WTC11 (cell line): Measurements from ENCODE around the gene FOXP1.

Experiments
- CREB1 ChIP-seq: sonication (generic); formaldehyde crosslinking; IDR thresholded peaks from 2 replicates; pipeline ENCODE4 v1.8.0; 2023; ENCODE audit warnings: mild to moderate bottlenecking, missing genetic modification reagents
- CTCF ChIP-seq: fragments of 200-600 bp; IDR thresholded peaks from 2 replicates; pipeline ENCODE4 v1.8.0; 2022; ENCODE audit warnings: antibody characterized with exemption
- ETV6 ChIP-seq: sonication (generic); formaldehyde crosslinking; IDR thresholded peaks from 2 replicates; pipeline ENCODE4 v1.8.1; 2022; ENCODE audit warnings: mild to moderate bottlenecking, missing genetic modification reagents
- MAX ChIP-seq: sonication (generic); formaldehyde crosslinking; IDR thresholded peaks from 2 replicates; pipeline ENCODE4 v1.8.0; 2022; ENCODE audit warnings: mild to moderate bottlenecking, missing genetic modification reagents
- NFATC4 ChIP-seq: fragments of 250-450 bp; sonication (Bioruptor Pico); IDR thresholded peaks from 2 replicates; pipeline ENCODE4 v1.9.0; 2021; ENCODE audit warnings: mild to moderate bottlenecking
- OVOL2 ChIP-seq: fragments of 250-450 bp; sonication (Bioruptor Pico); IDR thresholded peaks from 2 replicates; pipeline ENCODE4 v1.9.0; 2021; ENCODE audit warnings: mild to moderate bottlenecking, borderline replicate concordance
- SP1 ChIP-seq: sonication (generic); formaldehyde crosslinking; conservative IDR thresholded peaks from 2 replicates; pipeline ENCODE4 v1.8.1; 2022; ENCODE audit warnings: missing genetic modification reagents
- ZNF263 ChIP-seq: sonication (generic); formaldehyde crosslinking; IDR thresholded peaks from 2 replicates; pipeline ENCODE4 v1.8.1; 2022; ENCODE audit warnings: low read depth, mild to moderate bottlenecking, moderate library complexity, missing genetic modification reagents
- TF ChIP-seq, protein P1 (sequence below): sonication (generic); formaldehyde crosslinking; IDR thresholded peaks from 2 replicates; pipeline ENCODE4 v1.8.1; 2023; ENCODE audit warnings: mild to moderate bottlenecking, missing genetic modification reagents, moderate library complexity
- TF ChIP-seq, protein P2 (sequence below): sonication (generic); formaldehyde crosslinking; IDR thresholded peaks from 2 replicates; pipeline ENCODE4 v1.8.1; 2022; ENCODE audit warnings: low read depth, missing genetic modification reagents, borderline replicate concordance

GRCh38 chr3:71218508-71218907 lies 365.0 kb downstream of the FOXP1 start:
- TF ChIP-seq, protein P1, sequence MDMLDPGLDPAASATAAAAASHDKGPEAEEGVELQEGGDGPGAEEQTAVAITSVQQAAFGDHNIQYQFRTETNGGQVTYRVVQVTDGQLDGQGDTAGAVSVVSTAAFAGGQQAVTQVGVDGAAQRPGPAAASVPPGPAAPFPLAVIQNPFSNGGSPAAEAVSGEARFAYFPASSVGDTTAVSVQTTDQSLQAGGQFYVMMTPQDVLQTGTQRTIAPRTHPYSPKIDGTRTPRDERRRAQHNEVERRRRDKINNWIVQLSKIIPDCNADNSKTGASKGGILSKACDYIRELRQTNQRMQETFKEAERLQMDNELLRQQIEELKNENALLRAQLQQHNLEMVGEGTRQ = no peak
- TF ChIP-seq CTCF (no peak), NFATC4 (no peak), SP1 (CRISPR knock-in tag) (no peak), OVOL2 (no peak), ZNF263 (CRISPR knock-in tag) (no peak), CREB1 (CRISPR knock-in tag) (no peak), MAX (CRISPR knock-in tag) (no peak), ETV6 (CRISPR knock-in tag) (no peak)
- TF ChIP-seq, protein P2, sequence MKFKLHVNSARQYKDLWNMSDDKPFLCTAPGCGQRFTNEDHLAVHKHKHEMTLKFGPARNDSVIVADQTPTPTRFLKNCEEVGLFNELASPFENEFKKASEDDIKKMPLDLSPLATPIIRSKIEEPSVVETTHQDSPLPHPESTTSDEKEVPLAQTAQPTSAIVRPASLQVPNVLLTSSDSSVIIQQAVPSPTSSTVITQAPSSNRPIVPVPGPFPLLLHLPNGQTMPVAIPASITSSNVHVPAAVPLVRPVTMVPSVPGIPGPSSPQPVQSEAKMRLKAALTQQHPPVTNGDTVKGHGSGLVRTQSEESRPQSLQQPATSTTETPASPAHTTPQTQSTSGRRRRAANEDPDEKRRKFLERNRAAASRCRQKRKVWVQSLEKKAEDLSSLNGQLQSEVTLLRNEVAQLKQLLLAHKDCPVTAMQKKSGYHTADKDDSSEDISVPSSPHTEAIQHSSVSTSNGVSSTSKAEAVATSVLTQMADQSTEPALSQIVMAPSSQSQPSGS (CRISPR knock-in tag) = no peak
